GM12872 (cell line): ENCODE measurements around the gene CD47.

Source experiments
- CTCF ChIP-seq: IDR thresholded peaks from 3 replicates; pipeline ENCODE4 v1.5.1; 2011; ENCODE audit warnings: low read depth, mild to moderate bottlenecking, low read length, moderate library complexity; ENCODE audit not compliant: insufficient read depth

Gene CD47

GRCh38 chr3:108130701-108131474 lies 40.1 kb upstream of the CD47 start:
- TF ChIP-seq CTCF: no peak

- TF ChIP-seq CTCF: no peak
These were observed 39.4 kb upstream of the CD47 start for GRCh38 chr3:108130236-108130635.

- no peak for TF ChIP-seq CTCF
These were observed 36.6 kb upstream of the CD47 start for GRCh38 chr3:108127301-108127988.

GRCh38 chr3:108126348-108126747 lies 35.5 kb upstream of the CD47 start:
- TF ChIP-seq CTCF: no peak

GRCh38 chr3:108125550-108126071 lies 34.8 kb upstream of the CD47 start:
- no peak for TF ChIP-seq CTCF

GRCh38 chr3:108125153-108125543 lies 34.3 kb upstream of the CD47 start:
- TF ChIP-seq CTCF: no peak

- TF ChIP-seq CTCF: no peak
These were observed 33.7 kb upstream of the CD47 start for GRCh38 chr3:108124337-108125152.
